SJSA1 (cell line): ENCODE results near the gene CLK3. TPM values are rescaled to one million over a fixed set of nuclear protein-coding genes. Genes with fewer than 3 reads are reported as not detected.
A peak's percentile ranks its signal among the peaks of the same experiment; 100 is the strongest.

Experiments
- DNase-seq, 2 experiments: peaks; one replicate each; pipeline ENCODE4 v3.0.0-alpha.2; 2015 to 2020; ENCODE audit warnings: low spot score in 2 of 2, low read depth in 1 of 2
- H3K27ac ChIP-seq: fragments of 250-450 bp; sonication (Bioruptor Pico); 2 replicates; pipeline ENCODE4 v1.5.1; 2020; ENCODE audit warnings: mild to moderate bottlenecking, moderate library complexity
- H3K27me3 ChIP-seq: fragments of 250-450 bp; sonication (Bioruptor Pico); replicated peaks from 2 replicates; pipeline ENCODE4 v1.5.1; 2020; ENCODE audit warnings: mild to moderate bottlenecking, moderate library complexity
- H3K36me3 ChIP-seq: fragments of 250-450 bp; sonication (Bioruptor Pico); 2 replicates; pipeline ENCODE4 v1.5.1; 2020; ENCODE audit warnings: mild to moderate bottlenecking
- H3K4me1 ChIP-seq: fragments of 250-450 bp; sonication (Bioruptor Pico); replicated peaks from 2 replicates; pipeline ENCODE4 v1.6.1; 2021; ENCODE audit warnings: mild to moderate bottlenecking
- H3K4me3 ChIP-seq: fragments of 250-450 bp; sonication (Bioruptor Pico); 2 replicates; pipeline ENCODE4 v1.5.1; 2020; ENCODE audit warnings: mild to moderate bottlenecking
- H3K9me3 ChIP-seq: fragments of 250-450 bp; sonication (Bioruptor Pico); replicated peaks from 2 replicates; pipeline ENCODE4 v1.5.1; 2020; ENCODE audit warnings: mild to moderate bottlenecking
- total RNA-seq: library from RNA; depleted of rRNA; stranded (reverse); fragments of >200 nt; shearing (Covaris generic); gene quantifications from 2 replicates; pipeline ENCODE4 v1.2.3, GENCODE V29; 2014

The CLK3 gene
- total RNA-seq, 1 experiment from 2014 or later: 57.3 TPM

DNA sequence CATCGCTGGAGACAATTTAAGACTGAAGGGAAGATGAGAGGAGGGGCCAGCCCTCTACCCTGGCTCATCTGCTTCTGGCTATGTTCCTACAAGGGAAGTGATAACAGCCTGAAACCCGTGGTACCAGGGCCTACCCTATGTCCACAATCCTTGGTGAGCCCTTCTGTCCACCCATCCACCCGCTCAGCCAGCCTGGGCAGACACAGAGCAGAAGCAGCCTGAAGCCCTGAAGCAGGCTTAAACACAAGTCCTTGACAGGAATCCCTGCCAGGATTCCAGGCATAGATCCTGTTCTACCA is 15.4 kb downstream of the CLK3 start:
- H3K4me1 ChIP-seq: no peaks in the 10 kb centered on the region
- peaks cover 96% of the 10 kb centered on the region for H3K36me3 ChIP-seq
- no peak overlapping the region for H3K4me3 ChIP-seq
- H3K9me3 ChIP-seq: no peaks in the 10 kb centered on the region
- DNase-seq: no peak
- no peak overlapping the region for H3K27ac ChIP-seq
- H3K27me3 ChIP-seq: no peaks in the 10 kb centered on the region

DNA sequence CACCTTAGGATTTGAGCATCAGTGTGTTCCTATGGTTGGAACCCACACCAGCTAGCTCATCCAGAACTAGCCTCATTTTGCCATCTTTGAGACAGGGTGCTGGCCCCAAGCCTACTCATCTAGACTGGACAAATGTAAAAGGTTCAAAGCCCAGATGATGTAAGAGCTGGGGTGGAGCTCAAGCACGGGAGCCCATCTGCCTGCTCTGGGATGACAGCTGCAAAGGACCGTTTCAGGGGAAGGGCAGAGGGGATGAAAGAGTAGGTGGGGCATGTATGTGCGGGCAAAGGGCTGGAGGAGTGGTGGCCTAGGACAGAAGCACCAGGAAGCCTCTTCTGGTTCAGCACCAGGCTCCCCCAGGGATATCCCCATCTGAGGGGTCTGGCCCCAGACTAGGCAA is 15.8 kb downstream of the CLK3 start:
- no peak for DNase-seq
- H3K27ac ChIP-seq: no peak overlapping the region

DNA sequence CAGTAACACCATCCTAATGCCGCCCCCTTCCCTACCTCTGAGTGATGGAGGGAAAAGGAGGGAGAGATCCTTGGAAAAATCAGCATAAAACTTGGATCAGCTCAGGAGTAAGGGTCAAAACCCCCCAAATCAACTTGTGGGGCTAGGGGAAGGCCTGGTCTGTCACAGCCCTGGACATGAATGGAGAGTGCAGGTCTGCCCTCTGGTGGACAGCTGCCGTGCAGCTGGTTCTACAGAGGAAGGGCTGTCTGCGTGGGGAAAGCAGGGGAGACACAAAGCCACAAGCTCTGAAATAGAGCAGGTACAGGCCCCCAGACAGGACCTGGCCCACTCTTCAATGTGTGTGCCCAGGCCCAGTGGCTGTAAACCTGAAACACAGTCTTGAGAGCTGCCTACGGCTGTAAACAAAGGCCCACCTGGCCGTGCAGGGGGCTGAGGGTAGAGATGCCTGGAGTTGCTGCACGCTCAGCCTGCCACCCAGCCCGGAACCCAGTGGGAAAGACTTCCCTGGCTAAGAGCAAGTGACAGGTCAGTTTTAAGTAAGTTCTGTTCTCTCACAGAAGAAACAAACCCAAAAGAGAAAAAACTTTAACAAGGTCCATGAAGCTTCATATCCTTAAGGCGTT is 16.4 kb downstream of the CLK3 start:
- H3K36me3 ChIP-seq: peaks cover 92% of the 10 kb centered on the region

More for the DNA sequence above, 15.8 kb downstream of the CLK3 start:
- H3K27me3 ChIP-seq: no peaks in the 10 kb centered on the region
- no peaks in the 10 kb centered on the region for H3K4me1 ChIP-seq
- peaks cover 96% of the 10 kb centered on the region for H3K36me3 ChIP-seq
- H3K4me3 ChIP-seq: no peak overlapping the region
- H3K9me3 ChIP-seq: no peaks in the 10 kb centered on the region

DNA sequence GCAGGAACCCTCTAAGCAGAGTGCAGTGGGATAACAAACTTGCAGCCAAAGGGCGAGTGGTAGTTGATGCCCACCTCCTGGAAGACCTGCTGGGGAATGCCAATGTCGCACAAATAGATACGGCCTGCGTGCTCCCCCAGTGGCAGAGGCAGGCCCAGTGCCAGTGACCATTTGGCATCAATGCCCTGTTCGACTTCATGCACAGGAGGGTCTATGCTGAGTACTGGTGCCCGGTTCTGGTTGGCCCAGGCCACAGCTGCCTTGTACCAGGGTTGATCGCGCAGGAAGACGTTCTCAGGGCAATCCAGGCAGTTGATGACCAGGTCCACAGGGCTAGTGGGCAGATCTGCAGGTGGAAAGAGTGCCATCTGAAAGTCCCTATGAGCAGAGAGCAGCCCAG is 17.0 kb downstream of the CLK3 start:
- peaks cover 86% of the 10 kb centered on the region for H3K36me3 ChIP-seq
- no peak overlapping the region for H3K4me3 ChIP-seq
- no peaks in the 10 kb centered on the region for H3K27me3 ChIP-seq
- no peaks in the 10 kb centered on the region for H3K9me3 ChIP-seq
- H3K4me1 ChIP-seq: no peaks in the 10 kb centered on the region
- DNase-seq: no peak
- no peak overlapping the region for H3K27ac ChIP-seq

More for the DNA sequence above, 16.4 kb downstream of the CLK3 start:
- DNase-seq: peak; percentile 50 to 64
- Histone ChIP-seq H3K4me1 (no peaks in the 10 kb centered on the region), H3K4me3 (no peak overlapping the region), H3K27me3 (no peaks in the 10 kb centered on the region), H3K9me3 (no peaks in the 10 kb centered on the region), H3K27ac (no peak overlapping the region)

DNA sequence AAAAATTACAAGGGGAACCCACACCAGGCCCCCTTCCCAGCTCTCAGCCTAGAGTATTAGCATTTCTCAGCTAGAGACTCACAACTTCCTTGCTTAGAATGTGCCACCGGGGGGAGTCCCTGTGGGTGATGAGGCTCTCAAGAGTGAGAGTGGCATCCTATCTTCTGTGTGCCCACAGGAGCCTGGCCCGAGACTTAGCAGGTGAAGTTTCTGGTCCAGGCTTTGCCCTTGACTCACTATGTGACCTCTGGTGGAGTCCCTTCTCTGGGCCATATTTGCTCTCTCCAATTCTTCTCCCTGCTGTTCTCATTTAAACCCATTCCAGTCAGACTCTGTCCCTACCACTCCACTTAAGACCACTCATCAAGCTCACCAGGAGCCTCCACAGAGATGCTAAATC is 18.1 kb downstream of the CLK3 start:
- Histone ChIP-seq H3K36me3 (peaks cover 79% of the 10 kb centered on the region), H3K9me3 (no peaks in the 10 kb centered on the region), H3K27ac (no peak overlapping the region), H3K4me3 (no peak overlapping the region), H3K27me3 (no peaks in the 10 kb centered on the region), H3K4me1 (no peaks in the 10 kb centered on the region)
- no peak for DNase-seq

DNA sequence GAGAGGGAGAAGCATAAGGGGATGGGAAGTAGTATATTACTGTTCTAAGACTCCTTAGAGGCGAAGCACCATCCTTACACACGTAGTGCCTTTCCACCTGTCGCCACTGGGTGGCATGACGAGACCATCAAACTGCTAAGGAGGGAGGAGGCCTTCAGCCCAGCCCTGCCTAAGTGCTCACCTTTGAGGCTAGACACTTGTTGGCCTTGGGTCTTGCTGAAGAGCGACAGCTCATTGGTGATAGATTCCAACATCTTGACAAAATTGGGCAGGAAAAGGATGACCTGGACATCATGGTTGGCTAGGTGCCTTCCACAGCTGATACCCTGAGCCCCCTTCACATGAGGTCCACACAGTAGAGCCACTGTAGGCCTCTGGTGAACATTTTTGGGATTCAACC is 19.6 kb downstream of the CLK3 start:
- no peaks in the 10 kb centered on the region for H3K4me1 ChIP-seq
- peaks cover 71% of the 10 kb centered on the region for H3K36me3 ChIP-seq
- H3K27ac ChIP-seq: no peak overlapping the region
- no peak overlapping the region for H3K4me3 ChIP-seq
- no peaks in the 10 kb centered on the region for H3K27me3 ChIP-seq
- H3K9me3 ChIP-seq: no peaks in the 10 kb centered on the region
- peak in 1 of 2 experiments; percentile 57 for DNase-seq

DNA sequence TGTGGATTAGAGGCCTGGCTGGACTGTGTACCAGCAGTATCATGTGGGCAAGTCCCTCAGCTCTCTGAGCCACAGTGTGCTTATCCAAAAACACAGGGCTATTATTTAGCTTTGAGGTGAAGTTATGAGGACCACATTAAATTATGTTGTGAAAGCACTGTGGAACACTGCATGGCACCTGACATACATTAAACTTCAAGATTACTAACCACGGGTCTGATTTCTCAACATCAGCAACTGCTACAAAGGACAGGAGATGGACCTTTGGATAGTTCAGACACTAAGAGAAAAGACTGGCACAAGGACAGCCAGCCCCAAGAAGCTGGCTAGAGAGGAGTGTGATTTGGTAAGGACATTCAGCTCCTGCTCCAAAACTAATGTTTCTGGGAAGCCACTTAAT is 21.3 kb downstream of the CLK3 start:
- peaks cover 54% of the 10 kb centered on the region for H3K36me3 ChIP-seq
- no peak overlapping the region for H3K4me3 ChIP-seq
- no peaks in the 10 kb centered on the region for H3K4me1 ChIP-seq
- DNase-seq: no peak
- no peaks in the 10 kb centered on the region for H3K9me3 ChIP-seq
- no peak overlapping the region for H3K27ac ChIP-seq
- no peaks in the 10 kb centered on the region for H3K27me3 ChIP-seq

DNA sequence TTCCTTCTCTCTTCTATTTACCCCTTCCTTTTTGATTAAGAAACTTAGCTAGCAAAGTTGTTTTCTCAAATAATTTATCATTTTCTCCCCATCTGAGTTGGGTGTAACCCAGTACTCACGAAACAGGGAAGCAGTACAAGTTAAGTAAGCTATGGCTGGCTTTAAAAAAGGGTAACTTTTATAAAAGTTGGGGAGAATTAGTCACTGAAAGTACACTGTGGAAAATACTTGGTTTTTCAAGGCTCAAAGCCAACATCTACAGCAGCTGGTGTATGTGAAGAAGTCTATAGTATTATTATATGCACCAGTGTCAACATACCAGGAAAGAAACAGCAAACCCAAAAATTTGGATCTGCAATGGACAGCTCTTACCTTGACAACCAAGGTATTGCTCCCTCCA is 25.5 kb downstream of the CLK3 start:
- H3K27ac ChIP-seq: no peak overlapping the region
- H3K4me1 ChIP-seq: peaks cover 7% of the 10 kb centered on the region
- DNase-seq: no peak
- H3K4me3 ChIP-seq: no peak overlapping the region
- H3K27me3 ChIP-seq: no peaks in the 10 kb centered on the region
- peaks cover 26% of the 10 kb centered on the region for H3K36me3 ChIP-seq
- H3K9me3 ChIP-seq: no peaks in the 10 kb centered on the region

DNA sequence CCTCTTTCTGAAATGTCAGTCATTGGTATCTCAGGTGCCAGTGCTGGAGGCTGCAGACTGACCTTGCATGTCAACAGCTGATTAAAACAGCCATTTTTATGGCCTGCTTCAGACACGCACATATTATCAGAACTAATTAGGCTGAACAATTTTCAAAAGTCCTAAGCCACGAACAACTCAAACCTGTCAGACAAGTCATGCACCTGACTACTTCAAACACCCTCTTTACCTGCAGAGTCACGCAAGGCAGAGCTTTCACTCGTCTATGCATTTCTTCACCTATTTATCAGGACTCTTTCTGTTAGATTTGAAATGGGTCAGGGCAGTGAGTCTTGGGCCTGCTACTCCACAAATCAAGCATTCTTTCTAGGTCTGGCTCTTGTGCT is 26.7 kb downstream of the CLK3 start:
- H3K27me3 ChIP-seq: no peaks in the 10 kb centered on the region
- no peaks in the 10 kb centered on the region for H3K9me3 ChIP-seq
- H3K4me1 ChIP-seq: peaks cover 7% of the 10 kb centered on the region
- H3K4me3 ChIP-seq: no peak overlapping the region
- DNase-seq: no peak
- peaks cover 22% of the 10 kb centered on the region for H3K36me3 ChIP-seq
- H3K27ac ChIP-seq: no peak overlapping the region

DNA sequence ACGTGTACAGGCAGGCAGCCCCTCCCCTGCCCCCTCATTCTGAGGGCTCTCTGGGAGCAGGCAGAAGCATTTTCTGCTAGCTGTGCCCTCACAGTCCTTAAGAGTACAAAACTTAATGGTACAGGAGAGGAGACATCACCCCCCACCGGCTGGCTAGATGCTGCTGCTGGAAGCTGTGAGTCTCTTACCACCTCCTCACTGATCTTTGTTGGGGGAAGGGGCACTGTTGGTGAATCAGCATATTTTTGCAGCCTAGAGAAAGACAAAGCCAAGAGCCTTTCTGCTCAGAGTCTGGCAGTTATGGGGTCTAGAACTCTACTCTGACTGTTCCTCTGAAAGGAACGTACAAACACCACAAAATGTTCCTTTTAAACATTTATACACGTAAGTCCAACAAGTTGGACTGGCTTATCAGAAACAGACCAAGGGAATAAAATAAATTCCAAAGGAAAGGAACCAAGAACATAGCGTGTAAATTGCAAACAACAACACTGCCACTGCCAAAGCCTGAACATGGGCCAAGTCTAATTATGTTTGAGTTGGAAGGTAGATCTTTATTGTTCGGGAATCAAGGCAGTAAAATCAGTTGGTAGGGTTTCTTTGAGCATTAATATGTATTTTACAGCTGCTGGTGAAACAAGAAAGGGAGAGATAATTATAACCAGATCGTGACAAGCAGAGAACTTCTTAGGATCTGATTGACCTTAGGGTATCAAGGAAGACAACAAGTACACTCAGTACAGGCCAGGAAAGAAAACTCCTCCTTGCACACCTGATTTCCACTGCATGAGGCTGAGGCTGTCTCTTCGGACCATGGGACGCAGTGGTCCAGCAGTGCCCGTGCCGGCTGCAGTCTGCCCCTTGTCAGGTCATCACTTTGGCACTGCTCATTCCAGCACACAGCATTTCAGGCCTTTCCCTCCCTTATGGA is 27.4 kb downstream of the CLK3 start:
- H3K27ac ChIP-seq: no peak overlapping the region
- no peak for DNase-seq

DNA sequence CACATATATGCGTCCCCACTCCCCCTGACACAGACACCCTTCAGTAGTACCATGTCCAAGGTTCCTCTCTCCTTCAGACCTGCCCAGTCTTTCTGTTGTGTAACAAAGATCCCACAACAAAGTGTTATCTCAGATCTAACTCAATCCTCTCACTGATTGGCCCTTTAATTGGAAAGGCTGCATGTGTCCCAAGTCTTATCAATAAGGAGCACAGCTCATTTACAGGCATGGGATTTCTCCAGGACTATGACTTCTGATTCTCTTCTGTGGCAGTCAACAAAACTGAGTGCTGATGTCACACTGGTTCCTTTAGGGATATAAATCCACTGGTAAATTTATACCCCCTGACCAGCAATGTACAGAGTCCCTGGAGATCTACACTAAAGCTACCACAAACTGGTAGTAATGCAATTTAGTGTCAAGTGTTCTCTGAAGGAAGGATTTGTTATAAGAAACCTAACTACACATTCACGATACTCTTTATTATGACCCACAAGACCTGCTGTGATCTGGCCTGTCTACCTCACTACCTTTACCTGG is 28.1 kb downstream of the CLK3 start:
- peaks cover 18% of the 10 kb centered on the region for H3K36me3 ChIP-seq
- H3K9me3 ChIP-seq: no peaks in the 10 kb centered on the region
- H3K27ac ChIP-seq: no peak overlapping the region
- H3K4me3 ChIP-seq: no peak overlapping the region
- DNase-seq: no peak
- no peaks in the 10 kb centered on the region for H3K27me3 ChIP-seq
- peaks cover 7% of the 10 kb centered on the region for H3K4me1 ChIP-seq

More for the DNA sequence above, 27.4 kb downstream of the CLK3 start:
- Histone ChIP-seq H3K27me3 (no peaks in the 10 kb centered on the region), H3K9me3 (no peaks in the 10 kb centered on the region), H3K36me3 (peaks cover 22% of the 10 kb centered on the region), H3K4me1 (peaks cover 7% of the 10 kb centered on the region), H3K4me3 (no peak overlapping the region)

DNA sequence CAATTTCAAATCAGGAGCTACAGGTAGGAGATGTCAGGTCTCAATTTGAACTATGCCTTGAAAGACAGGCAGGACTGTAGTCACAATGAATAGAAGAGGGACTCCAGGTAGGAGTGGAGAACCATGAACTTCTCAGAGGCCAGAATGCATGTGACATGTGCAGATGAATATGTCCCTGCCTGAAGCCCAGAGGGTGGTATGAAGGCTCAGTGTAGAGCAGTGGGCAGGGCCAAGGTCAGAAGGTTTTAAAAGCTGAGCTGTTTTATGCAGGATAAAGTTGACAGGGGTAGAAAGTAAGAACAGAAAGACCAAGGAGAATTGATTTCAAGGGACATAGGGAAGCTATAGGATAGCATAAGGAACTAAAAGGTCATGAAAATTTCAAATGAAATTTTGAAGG is 30.8 kb downstream of the CLK3 start:
- peaks cover 7% of the 10 kb centered on the region for H3K4me1 ChIP-seq
- H3K36me3 ChIP-seq: peaks cover 26% of the 10 kb centered on the region
- no peak overlapping the region for H3K4me3 ChIP-seq
- H3K27ac ChIP-seq: no peak overlapping the region
- DNase-seq: no peak
- no peaks in the 10 kb centered on the region for H3K9me3 ChIP-seq
- no peaks in the 10 kb centered on the region for H3K27me3 ChIP-seq

DNA sequence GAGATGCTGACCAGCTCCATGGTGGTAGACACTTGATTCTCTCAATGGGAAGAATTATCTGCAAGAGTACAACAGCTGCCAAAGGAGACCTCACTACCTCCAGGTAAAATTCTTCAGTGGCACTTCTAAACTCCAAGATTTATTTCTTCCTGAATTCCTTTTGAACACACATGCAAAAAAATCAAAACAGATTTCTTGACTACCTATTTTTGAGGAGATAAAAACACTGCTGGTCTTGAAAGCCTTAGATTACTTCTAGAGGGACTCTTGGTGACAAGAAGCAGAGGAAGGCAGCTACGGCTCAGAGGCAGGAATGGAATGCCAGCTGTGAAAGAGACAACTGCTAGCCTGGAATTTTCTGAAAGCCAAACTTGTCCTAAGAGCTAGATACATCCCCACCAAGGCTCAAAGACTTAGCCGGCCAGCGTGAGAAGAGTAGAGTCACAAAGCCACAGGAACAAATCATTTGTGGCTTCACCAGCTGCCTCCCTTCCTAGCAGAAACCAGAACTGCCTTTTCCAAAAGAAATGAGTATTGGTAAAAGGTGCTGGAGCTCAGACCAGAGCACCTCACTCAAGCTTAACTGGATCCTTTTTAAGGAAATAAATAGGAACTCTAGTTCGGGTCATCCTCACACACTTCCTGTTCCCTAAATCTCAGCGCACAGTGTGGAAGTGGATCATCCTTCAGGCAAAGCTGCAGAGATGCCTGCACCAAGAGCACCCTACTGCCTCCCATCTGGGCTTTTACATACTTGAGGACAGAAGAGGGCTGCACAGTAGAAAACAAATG is 32.6 kb downstream of the CLK3 start:
- peaks cover 23% of the 10 kb centered on the region for H3K36me3 ChIP-seq
- no peak overlapping the region for H3K4me3 ChIP-seq
- peaks cover 9% of the 10 kb centered on the region for H3K4me1 ChIP-seq
- H3K27me3 ChIP-seq: no peaks in the 10 kb centered on the region
- no peaks in the 10 kb centered on the region for H3K9me3 ChIP-seq
- no peak overlapping the region for H3K27ac ChIP-seq
- no peak for DNase-seq
